IMR-90 (cell line): ENCODE data around the gene ARMC8. TPM values are rescaled to one million over a fixed set of nuclear protein-coding genes. Genes with fewer than 3 reads are reported as not detected.

ENCODE experiments used
- ATAC-seq: fragments of 200-7000 bp; cut with Tn5 transposase; 2 replicates; pipeline ENCODE4 v1.9.1; 2020; ENCODE audit warnings: low read depth, mild to moderate bottlenecking, moderate library complexity
- BruUV-seq: library from RNA; stranded (reverse); fragments of 400-500 nt; replicated peaks from 2 replicates; lab custom pipeline; 2021; lab: Mats Ljungman, UMichigan
- CTCF ChIA-PET: fragments of 300-600 bp; formaldehyde crosslinking; extraction: SDS; loops from one replicate; lab custom pipeline; 2021; ENCODE audit warnings: antibody characterized with exemption; lab: Yijun Ruan, JAX
- POLR2A ChIA-PET: fragments of 300-600 bp; sonication (Branson Sonifier 250); formaldehyde crosslinking; loops from one replicate; lab custom pipeline; 2022; ENCODE audit warnings: antibody characterized with exemption; ENCODE audit not compliant: unreplicated experiment; lab: Charles Lee
- DNase-seq: peaks from one replicate; pipeline ENCODE4 v3.0.0; 2013
- H2AFZ ChIP-seq: replicated peaks from 2 replicates; pipeline ENCODE3; 2013; ENCODE audit warnings: low read length, mild to moderate bottlenecking; ENCODE audit not compliant: poor library complexity
- H2AK5ac ChIP-seq: 2 replicates; pipeline ENCODE4 v1.6.1; 2013; ENCODE audit warnings: low read depth, low read length, inconsistent platforms
- H2AK9ac ChIP-seq: replicated peaks from 2 replicates; pipeline ENCODE3; 2013; ENCODE audit warnings: mild to moderate bottlenecking, low read depth, low read length, moderate library complexity; ENCODE audit not compliant: poor library complexity
- H2BK120ac ChIP-seq: 2 replicates; pipeline ENCODE4 v1.6.1; 2013; ENCODE audit warnings: low read depth, low read length, inconsistent platforms
- H2BK15ac ChIP-seq: 3 replicates; pipeline ENCODE4 v1.6.1; 2013; ENCODE audit warnings: low read depth, low read length, inconsistent platforms
- H2BK20ac ChIP-seq: 2 replicates; pipeline ENCODE4 v1.6.1; 2013; ENCODE audit warnings: low read depth, mild to moderate bottlenecking, inconsistent platforms, low read length, moderate library complexity
- H2BK5ac ChIP-seq: 2 replicates; pipeline ENCODE4 v1.6.1; 2013; ENCODE audit warnings: mild to moderate bottlenecking, low read depth, low read length, inconsistent platforms; ENCODE audit not compliant: poor library complexity, severe bottlenecking
- H3K14ac ChIP-seq: replicated peaks from 2 replicates; pipeline ENCODE4 v1.6.1; 2013; ENCODE audit warnings: low read depth, low read length, inconsistent platforms
- H3K18ac ChIP-seq: 2 replicates; pipeline ENCODE4 v1.6.1; 2013; ENCODE audit warnings: low read depth, low read length, control low read depth
- H3K23ac ChIP-seq: 2 replicates; pipeline ENCODE4 v1.6.1; 2013; ENCODE audit warnings: low read depth, low read length, inconsistent platforms
- H3K27ac ChIP-seq: 2 replicates; pipeline ENCODE4 v1.5.1; 2013; ENCODE audit warnings: mild to moderate bottlenecking, control low read depth, low read length; ENCODE audit not compliant: insufficient read depth
- H3K27me3 ChIP-seq: 2 replicates; pipeline ENCODE4 v1.6.1; 2013; ENCODE audit warnings: low read length; ENCODE audit not compliant: control insufficient read depth, insufficient read depth
- H3K36me3 ChIP-seq: 2 replicates; pipeline ENCODE4 v1.6.1; 2013; ENCODE audit warnings: low read length, mixed read lengths; ENCODE audit not compliant: control insufficient read depth, insufficient read depth
- H3K4ac ChIP-seq: 2 replicates; pipeline ENCODE4 v1.6.1; 2013; ENCODE audit warnings: low read depth, low read length, inconsistent platforms
- H3K4me1 ChIP-seq: 2 replicates; pipeline ENCODE4 v1.6.1; 2013; ENCODE audit warnings: low read length, mixed read lengths; ENCODE audit not compliant: control insufficient read depth, insufficient read depth
- H3K4me2 ChIP-seq: 2 replicates; pipeline ENCODE4 v1.6.1; 2013; ENCODE audit warnings: low read depth, mild to moderate bottlenecking, control low read depth, low read length, moderate library complexity
- H3K4me3 ChIP-seq: 2 replicates; pipeline ENCODE4 v1.5.1; 2013; ENCODE audit warnings: low read depth, mild to moderate bottlenecking, control low read depth, low read length, moderate library complexity; ENCODE audit not compliant: insufficient read depth
- H3K56ac ChIP-seq: 2 replicates; pipeline ENCODE4 v1.6.1; 2013; ENCODE audit warnings: low read length, inconsistent platforms; ENCODE audit not compliant: insufficient read depth; ENCODE audit errors: extremely low read depth
- H3K79me1 ChIP-seq, 2 experiments: 2 replicates each; pipeline ENCODE4 v1.6.1; 2013; ENCODE audit warnings: low read length in 2 of 2, inconsistent platforms in 1 of 2, low read depth in 1 of 2
- H3K9ac ChIP-seq: 2 replicates; pipeline ENCODE4 v1.6.1; 2013; ENCODE audit warnings: low read depth, low read length, control low read depth
- H3K9me1 ChIP-seq: 2 replicates; pipeline ENCODE4 v1.6.1; 2013; ENCODE audit warnings: low read length, inconsistent platforms; ENCODE audit not compliant: insufficient read depth
- H3K9me3 ChIP-seq: 2 replicates; pipeline ENCODE4 v1.6.1; 2013; ENCODE audit warnings: low read length; ENCODE audit not compliant: control insufficient read depth, insufficient read depth
- H4K20me1 ChIP-seq: 2 replicates; pipeline ENCODE4 v1.6.1; 2013; ENCODE audit warnings: low read length, inconsistent platforms; ENCODE audit not compliant: insufficient read depth
- H4K5ac ChIP-seq: 2 replicates; pipeline ENCODE4 v1.6.1; 2013; ENCODE audit warnings: mild to moderate bottlenecking, low read depth, low read length, control low read depth
- H4K8ac ChIP-seq, 2 experiments: 2 replicates each; pipeline ENCODE4 v1.6.1; 2013; ENCODE audit warnings: low read depth in 2 of 2, low read length in 2 of 2, control low read depth in 1 of 2, inconsistent platforms in 1 of 2
- H4K91ac ChIP-seq: 2 replicates; pipeline ENCODE4 v1.6.1; 2013; ENCODE audit warnings: low read depth, low read length, inconsistent platforms; ENCODE audit not compliant: insufficient read depth
- BHLHE40 ChIP-seq: fragments of 150-350 bp; IDR thresholded peaks from 2 replicates; pipeline ENCODE4 v1.6.1; 2016; ENCODE audit warnings: mild to moderate bottlenecking, low read depth, low read length
- CHD1 ChIP-seq: IDR thresholded peaks from 2 replicates; pipeline ENCODE4 v1.6.1; 2012; ENCODE audit warnings: low read depth, low read length, improper control_type of control experiment
- MAFK ChIP-seq: IDR thresholded peaks from 2 replicates; pipeline ENCODE4 v1.6.1; 2012; ENCODE audit warnings: low read depth, low read length, improper control_type of control experiment
- NFE2L2 ChIP-seq: fragments of 150-350 bp; IDR thresholded peaks from 2 replicates; pipeline ENCODE4 v1.6.1; 2016; ENCODE audit warnings: low read depth, mild to moderate bottlenecking, low read length
- RAD21 ChIP-seq: IDR thresholded peaks from 2 replicates; pipeline ENCODE4 v1.6.1; 2012; ENCODE audit warnings: low read length, improper control_type of control experiment
- RCOR1 ChIP-seq: IDR thresholded peaks from 2 replicates; pipeline ENCODE4 v1.6.1; 2012; ENCODE audit warnings: mild to moderate bottlenecking, low read length, improper control_type of control experiment; ENCODE audit not compliant: insufficient replicate concordance
- WGBS, 2 experiments: methylation state at CpG; one replicate each; pipeline versions ENCODE4 v1.1.5 to v1.1.7; 2013; ENCODE audit warnings: missing lambda C conversion rate in 2 of 2; ENCODE audit not compliant: insufficient read length in 1 of 2; ENCODE audit errors: extremely low coverage in 2 of 2; 5-methylcytosine and 5-hydroxymethylcytosine counted together
- dilution Hi-C: fragments of 300-500 bp; cut with HindIII; formaldehyde crosslinking; loops from one replicate; pipeline ENCODE4 v1.14.3; 2018; ENCODE audit warnings: low sequenced_read_pairs; ENCODE audit not compliant: unreplicated experiment
- in situ Hi-C: fragments of 300-500 bp; cut with MboI; formaldehyde crosslinking; loops from 3 replicates; pipeline ENCODE4 v1.14.3; 2019; ENCODE audit warnings: low sequenced_read_pairs, inconsistent platforms, mixed read lengths
- intact Hi-C: fragments of 100-400 bp; cut with micrococcal nuclease; formaldehyde crosslinking; loops from 2 replicates; pipeline ENCODE4 v1.10.0; 2022
- polyA plus RNA-seq, 3 experiments: library from polyadenylated mRNA; depleted of rRNA; stranded (reverse); fragments of >200 nt; gene quantifications; 2 replicates each; pipeline ENCODE4 v1.2.3, GENCODE V29; 2012; ENCODE audit warnings: low replicate concordance in 1 of 3
- total RNA-seq: library from RNA; depleted of rRNA; stranded (reverse); fragments of >200 nt; gene quantifications from 2 replicates; pipeline ENCODE4 v1.2.3, GENCODE V29; 2012

ARMC8 gene
- total and polyA plus RNA-seq, 2 of the 4 experiments (the other 2 are of a cell fraction) = 39.1 to 75.1 TPM

GRCh38 chr3:138271189-138271794 is 84.2 kb downstream of the ARMC8 start:
- no peak overlapping the region for H2AFZ ChIP-seq
- H3K4me1 ChIP-seq = no peaks in the 10 kb centered on the region
- dilution Hi-C loops = no loop called here
- in situ Hi-C loops = no loop called here
- no peaks in the 10 kb centered on the region for H3K79me1 ChIP-seq
- H4K8ac ChIP-seq = no peak overlapping the region
- no peak overlapping the region for H2BK5ac ChIP-seq
- H2BK15ac ChIP-seq = no peak overlapping the region
- no peak overlapping the region for H2AK9ac ChIP-seq
- DNase-seq = no peak
- H4K91ac ChIP-seq = no peak overlapping the region
- H3K23ac ChIP-seq = no peak overlapping the region
- BruUV-seq = no TSS peak
- no peak overlapping the region for H3K18ac ChIP-seq
- ChIA-PET POLR2A (interaction anchor here (0.6 kb wide), 1 partner anchor 247 kb away, joined by 5 read pairs; no protein-coding TSS in a partner anchor), CTCF (interaction anchor here (1.1 to 1.2 kb wide), 2 partner anchors 12 to 58 kb away, joined by 3 to 4 read pairs; no protein-coding TSS in a partner anchor)
- no peaks in the 10 kb centered on the region for H4K20me1 ChIP-seq
- H3K56ac ChIP-seq = no peak overlapping the region
- no peak overlapping the region for H3K4ac ChIP-seq
- no peak overlapping the region for H3K14ac ChIP-seq
- H2BK20ac ChIP-seq = no peak overlapping the region
- H2BK120ac ChIP-seq = no peak overlapping the region
- no peak for ATAC-seq
- no peaks in the 10 kb centered on the region for H3K9me1 ChIP-seq
- 100% methylated on average over 1 of the region's 2 CpGs; no CpG with 5 or more reads in 1 of the 2 experiments for WGBS, 2 experiments
- H3K36me3 ChIP-seq = peaks cover 15% of the 10 kb centered on the region
- H3K4me2 ChIP-seq = no peak overlapping the region
- no peak overlapping the region for H2AK5ac ChIP-seq
- TF ChIP-seq RAD21 (no peak), BHLHE40 (no peak), CHD1 (no peak), MAFK (no peak), RCOR1 (no peak), NFE2L2 (no peak)
- no peaks in the 10 kb centered on the region for H3K9me3 ChIP-seq
- no peak overlapping the region for H3K4me3 ChIP-seq
- H3K9ac ChIP-seq = no peak overlapping the region
- H4K5ac ChIP-seq = no peak overlapping the region
- intact Hi-C loops = no loop called here
- H3K27ac ChIP-seq = no peak overlapping the region
- H3K27me3 ChIP-seq = no peaks in the 10 kb centered on the region
